GM21390 (cell line): ENCODE results near the gene NDUFB4.

Source experiments
- ATAC-seq: cut with Tn5 transposase; IDR thresholded peaks from one replicate; pipeline ENCODE4 v1.9.1; 2021; ENCODE audit not compliant: unreplicated experiment

NDUFB4 gene

DNA sequence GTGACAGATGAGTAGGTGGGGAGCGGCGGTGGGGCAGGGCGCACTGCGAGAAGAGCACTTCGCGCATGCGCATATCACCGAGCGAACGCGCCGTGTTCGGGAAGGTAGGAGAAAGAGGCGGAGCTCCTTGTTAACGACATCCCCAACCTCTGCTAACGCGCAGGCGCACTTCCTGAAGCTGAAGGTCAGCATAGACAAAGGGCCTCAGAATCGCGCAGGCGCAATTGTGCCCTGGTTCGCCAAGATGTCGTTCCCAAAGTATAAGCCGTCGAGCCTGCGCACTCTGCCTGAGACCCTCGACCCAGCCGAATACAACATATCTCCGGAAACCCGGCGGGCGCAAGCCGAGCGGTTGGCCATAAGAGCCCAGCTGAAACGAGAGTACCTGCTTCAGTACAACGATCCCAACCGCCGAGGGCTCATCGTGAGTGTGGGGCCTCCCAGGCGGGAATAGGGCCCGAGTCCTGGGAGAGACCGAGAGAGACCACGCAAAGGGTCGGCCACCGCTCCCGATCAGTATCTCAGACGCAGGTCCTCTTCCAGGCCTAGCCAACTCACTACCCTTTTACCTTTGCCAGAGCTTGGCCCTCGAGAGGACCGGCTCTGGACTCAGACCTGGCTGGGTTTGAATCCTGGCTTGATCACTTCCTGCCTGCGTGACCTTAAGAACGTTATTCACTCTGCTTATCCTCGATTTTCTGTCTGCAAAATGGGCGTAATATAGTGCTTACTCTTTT is at the start of gene NDUFB4:
Gene NDUFB4, plus strand, starts transcription at position 221 of the 737 bp plus-strand sequence. Its CDS starts 24 bp downstream, at position 245.
- ATAC-seq, result peak; percentile 92

DNA sequence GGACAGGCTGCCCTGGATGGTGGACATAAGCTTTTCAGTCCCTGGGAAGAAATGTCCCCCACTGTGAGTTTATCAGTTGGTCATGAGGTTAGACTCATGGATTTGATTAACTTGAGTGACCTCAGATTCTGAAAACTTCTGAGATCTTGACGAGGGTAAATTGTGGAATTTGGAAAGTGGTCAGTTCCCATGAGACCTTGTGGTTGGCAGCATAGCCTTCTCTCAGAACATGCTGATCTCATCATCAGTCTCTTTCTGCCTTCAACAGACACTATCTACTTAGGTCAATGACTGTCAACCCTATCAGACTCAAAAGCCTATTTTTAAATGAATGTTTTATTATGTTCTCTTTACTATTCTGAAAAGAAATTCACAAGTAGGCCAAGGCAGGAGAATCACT is 45.6 kb upstream of the NDUFB4 start:
- no peak for ATAC-seq

DNA sequence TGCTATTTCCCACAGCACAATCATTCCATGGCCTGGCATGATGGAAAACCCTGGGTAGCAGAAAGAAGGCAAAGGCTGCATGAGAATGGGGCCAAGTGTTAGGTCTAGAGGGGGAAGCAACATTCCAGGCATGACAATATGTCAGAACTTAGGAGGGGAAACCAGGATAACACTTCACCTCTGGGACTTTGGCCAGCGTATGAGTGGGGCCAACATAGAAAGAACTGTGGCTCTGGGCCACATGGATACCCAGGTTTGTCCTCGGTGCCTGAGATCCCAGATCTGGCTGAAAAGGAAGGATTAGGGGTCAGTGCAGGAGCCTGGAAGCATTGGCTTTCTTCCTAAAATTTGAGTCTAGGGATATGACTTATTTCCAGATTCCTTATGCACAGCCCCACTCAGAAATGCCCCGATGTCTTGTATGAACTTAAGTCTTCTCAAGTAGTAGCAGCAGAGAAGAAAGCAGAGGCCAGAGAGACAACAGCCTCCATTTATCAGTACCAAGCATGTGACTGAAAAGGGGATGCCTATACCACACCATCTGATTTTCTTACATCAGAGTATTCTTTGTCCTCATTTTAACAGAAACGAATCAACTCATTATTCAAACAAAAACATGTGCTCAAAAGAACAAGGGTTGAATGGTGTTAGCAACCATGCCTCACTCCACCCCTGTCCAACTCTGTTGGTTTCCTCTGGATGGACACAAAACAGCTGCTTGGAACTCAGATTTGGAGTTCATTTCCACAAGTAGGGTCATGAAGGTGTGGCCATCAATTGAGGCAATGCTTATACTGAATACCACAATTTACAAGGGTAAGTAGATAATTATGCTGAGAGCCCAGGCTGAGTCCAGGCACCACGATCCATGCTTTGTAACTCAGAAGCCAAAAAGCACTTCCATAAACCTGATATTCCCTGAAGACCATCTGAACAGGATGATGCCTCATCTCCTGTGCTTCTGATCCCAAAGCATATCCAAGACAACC is 43.7 kb upstream of the NDUFB4 start:
- ATAC-seq, result no peak

DNA sequence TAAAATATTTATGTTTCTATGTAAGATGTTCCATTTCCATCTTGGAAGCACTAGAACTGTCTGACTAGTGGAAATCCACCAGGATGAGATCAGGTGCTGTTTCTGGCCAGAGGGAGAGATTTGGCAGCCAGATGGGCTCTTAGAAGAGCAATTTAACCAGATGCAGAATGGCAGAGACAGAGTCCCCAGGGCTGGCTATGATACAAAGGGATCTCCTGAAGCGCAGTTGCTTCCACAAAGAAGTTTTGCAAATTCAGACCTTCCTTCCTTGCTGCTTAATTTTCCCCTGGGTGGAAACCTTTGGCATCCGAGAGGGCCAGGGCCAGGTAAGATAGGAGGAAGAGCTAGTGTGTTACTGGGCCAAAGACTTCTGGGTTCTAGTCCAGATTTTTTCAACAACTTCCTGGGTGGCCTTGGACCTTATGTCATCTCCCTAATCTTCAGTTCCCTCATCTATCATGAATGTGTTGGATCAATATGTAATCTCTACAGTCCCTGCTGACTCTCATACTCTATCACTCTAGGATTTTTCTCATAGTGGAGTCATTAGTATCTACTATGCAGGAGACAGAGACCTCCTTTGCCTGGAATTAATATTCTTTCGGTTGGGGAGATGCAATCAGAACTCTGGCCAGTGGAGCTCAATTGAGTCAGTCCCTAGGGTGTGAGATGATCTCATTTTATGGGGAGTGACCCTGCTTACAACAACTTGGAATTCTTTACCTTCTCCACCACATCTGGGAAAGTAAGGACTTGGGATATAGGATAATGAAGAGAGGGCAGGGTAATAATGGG is 41.1 kb upstream of the NDUFB4 start:
- no peak for ATAC-seq

DNA sequence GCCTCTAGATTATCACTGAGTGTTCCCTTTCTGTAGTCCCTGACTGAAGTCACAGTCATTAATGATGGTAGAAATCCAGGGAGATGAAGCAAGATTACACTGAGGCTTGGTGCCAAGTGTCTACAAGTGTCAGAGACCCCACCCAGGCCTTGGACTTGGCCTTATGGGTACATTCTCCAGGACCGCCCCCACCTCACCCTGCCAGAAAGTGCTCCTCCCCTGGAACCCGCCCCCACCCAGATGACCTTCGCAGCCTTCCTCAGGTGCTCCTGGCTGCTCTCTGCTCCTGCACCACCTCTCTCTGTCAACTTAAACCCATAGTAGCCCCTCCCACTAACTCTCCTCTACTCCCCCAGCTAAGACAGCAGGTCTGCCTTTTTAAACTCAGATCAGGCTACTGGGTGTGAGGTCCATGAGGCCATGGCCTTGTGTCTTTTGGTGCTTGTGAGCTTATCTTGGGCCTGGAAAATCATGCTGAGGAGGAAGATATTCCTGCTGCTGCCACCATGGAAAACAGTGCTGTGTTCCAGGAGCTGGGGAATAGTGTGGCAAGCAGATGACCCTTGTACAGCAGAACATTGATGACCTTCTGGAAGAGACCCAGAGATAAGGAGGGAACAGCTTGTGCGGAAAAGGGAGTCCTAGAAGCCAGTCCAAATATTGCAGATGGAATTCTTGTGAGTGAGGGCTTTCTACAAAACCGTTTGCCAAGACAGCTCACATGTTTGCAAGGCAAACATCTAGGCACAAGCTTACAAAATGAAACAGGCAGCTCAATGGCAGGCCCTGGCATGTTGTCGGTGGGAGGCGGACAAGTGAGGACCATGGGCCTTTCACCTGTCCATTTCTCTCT is 40.3 kb upstream of the NDUFB4 start:
- ATAC-seq, result no peak

DNA sequence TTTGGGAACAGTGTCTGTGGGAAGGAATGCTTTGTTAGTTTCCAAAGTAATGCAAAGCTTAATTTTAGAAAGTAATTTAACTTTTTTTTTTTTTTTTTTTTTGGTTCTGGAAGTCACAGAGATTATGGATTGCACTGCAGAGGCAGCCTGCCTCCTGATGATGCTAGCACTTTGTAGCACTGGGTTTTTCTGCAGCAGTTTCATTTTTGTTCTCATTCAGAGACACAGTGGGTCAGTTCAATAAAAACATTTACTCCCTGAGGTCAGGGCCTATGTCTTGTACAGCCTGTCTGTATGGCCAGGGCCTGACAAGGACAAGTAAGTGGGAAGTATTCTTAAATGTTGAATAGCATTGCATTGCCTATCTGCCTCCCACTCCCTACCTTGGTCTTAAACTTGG is 39.0 kb upstream of the NDUFB4 start:
- no peak for ATAC-seq

DNA sequence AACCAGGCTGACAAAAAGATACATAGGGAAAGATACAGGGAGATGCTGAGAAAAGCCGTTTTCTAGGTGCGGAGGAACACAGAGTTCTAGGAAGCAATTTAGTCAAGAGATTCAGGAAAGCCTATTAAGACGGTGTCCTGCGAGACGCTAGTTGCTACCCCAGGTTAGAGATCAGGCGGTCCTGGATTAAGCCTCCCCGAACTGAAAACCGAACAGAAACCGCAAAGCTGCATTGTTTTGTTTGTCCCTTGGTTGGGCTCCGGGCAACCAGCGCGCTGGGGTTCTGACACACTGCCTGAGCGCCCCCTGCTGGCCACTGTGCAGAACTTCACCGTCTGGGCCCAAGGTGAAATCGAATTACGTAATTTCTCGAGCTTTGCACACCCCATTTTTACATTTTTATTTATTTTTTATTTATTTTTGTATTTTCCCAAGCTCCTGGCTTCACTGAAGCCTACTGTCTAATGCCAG is 37.3 kb upstream of the NDUFB4 start:
- ATAC-seq, result peak; percentile 87

DNA sequence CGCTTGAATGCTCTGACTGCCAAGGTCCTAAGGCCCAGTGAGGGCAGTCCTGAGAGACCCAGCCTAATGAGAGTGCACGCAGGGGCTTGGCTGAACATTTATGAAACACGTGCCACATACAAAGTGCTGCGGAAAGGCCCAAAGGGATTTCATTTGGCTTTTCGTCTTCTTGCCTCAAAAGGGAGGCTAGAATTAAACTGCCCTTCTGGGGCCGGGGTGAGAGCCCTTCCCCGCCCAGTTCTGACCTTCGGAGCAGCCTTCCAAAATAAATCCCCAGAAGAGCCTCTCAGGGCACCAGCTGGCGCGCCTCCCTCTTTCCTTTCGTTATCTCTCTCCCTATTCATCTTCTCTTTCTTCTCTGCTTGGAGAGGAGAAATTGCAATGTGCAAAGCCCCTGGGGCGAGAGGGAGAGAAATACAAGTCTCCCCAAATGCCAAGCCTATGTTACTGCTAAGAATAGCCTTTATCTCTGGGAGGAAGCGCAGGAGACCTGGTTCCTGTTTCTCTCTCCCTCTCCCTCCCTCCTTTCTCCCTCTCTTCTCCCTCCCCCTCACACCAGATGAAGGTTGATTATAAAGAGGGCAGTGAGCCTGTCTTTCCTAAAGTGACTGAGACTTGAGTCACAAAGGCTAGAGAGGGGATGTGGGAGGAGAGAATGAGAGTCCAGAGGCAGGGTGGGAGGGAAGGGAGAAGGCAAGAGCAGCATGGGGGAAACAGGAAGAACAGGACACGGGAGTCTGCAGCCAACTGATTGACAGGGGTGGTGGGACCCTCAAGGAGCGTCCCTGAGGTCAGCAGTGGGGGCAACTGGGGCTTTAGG is 36.7 kb upstream of the NDUFB4 start:
- ATAC-seq, result peak; percentile 45

DNA sequence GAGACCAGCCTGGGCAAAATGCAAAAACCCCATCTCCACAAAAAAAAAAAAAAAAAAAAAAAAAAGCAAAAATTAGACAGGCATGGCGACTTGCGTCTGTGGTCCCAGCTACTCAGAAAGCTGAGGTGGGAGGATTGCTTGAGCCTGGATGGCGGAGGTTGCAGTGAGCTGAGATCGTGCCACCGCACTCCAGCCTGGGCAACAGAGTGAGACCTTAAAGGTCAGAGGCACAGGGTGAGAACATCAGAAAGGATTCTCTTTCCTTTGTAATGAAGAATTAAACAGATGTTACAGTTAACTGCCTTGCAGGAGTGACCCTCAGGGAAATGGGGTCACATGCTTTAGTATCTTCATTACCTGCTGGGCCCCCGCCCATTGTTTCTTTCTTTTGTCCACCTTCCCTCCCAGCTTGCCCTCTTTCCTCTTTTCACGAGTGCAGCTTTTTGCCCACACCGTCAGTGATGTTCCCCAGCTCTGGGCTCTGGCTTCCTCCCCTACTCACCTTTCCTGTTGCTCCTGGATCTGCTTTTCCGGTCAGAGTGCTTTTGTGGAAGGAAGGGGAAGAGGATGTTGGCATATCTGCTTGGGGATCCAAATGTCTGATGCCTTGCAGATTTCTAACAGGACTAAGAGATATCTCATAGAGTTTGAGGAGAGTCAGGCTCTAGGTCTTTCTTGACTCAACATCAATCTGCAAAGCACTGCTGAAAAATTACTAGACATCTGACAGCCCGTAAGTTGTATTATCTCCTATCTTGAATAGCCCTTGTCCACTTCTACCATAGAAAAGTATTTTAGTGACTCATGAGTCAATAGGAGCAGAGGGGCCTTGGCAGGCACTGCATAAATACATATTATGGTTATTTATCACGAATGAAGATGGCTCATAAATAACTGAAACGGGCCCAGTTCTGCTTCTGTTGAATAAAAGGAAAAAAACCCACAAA is 35.6 kb upstream of the NDUFB4 start:
- no peak for ATAC-seq

DNA sequence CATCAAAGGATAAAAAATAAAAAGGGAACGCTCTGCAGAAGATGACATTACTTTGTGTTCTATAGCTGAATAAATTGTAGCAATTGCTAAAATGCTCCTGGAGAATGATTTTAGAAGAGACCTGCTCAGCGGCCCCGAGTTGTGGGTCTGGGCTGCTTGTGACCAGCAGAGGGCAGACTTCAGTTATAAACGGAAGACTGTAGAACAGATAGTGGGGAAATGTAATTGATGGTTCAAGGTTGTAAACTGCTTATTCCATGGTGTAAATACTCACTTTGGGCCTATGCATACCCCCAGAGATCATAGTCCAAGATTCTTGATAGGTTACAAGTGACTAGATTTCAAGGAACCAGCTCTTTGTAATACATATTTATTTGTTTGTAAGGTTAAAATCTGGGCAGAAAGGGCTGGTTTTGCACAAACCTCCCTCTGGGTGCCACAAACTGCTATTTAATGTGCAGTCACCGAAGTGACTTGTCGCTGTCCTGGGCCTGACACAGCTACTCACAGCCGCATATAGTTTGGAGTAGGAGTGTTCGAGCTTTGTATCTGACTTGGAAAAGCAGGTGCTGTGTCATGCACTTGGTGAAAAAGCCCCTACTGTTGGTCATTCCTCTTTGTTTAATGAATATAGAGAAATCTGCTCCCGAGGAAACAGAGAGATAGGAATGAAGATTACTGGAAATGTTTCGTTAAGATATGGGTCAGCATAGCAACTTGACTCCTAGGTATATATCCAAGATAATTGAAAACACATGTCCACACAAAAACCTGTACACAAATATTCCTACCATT is 34.7 kb upstream of the NDUFB4 start:
- ATAC-seq, result no peak

DNA sequence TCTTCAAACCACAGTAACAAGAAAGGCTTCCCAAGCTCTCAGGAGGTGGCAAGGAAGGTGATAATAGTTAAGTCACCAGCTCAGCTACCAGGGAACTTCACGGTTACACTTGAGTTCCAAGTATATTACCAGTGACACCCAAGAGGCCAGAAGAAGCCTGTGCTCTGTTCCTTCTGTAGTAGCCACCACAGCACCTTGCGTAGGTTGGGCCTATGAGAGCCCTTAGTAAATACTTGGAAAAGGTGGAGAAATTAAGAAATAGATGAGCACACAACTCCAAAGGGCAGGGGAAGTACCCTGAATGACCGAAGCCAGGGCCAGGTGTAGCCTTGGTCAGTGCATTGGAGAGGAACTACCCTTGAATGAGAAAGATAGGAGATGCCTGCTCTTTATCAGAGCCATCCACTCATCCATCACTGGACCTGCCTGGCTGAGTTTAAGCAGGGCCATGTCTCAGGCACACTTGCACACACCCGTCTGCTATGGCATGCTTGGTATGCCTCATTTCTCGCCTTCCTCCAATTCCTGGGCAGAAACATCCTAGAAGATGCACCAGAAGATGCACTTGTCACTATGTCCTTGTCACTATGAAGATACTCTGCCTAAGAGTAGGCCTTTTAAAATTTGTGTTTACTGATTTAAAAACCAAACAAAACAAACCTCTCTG is 32.6 kb upstream of the NDUFB4 start:
- no peak for ATAC-seq

DNA sequence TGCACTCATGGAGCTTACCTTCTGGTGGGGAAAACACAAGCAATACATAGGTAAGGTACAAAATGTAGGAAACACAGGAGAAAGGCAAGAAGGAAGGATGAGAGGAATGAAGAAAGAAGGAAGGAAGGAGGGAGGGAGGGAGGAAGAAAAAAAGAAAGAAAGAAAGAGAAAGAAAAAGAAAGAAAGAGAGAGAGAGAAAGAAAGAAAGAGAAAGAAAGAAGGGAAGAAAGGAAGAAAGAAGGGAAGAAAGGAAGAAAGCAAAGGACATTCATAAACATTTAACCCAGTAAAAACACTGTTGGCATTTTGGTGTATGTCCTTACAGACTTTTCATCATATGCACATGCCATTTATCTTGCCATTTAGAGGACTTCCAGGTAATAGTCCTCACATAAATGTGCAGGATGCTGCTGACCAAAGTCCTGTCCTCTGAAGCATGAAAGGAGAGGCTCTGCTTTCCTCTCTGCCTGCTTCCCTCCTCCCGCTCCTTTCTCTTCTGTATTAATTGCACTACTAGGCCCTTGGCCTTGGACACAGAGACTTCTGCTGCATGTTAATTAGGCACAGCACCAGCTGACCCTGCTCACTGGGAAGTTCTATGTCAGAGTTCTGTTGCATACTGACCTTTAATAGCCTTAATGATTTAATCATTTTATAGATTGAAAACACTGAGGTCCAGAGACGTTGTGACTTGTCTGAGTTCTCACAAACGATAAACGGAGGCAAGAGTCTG is 29.7 kb upstream of the NDUFB4 start:
- ATAC-seq, result no peak

DNA sequence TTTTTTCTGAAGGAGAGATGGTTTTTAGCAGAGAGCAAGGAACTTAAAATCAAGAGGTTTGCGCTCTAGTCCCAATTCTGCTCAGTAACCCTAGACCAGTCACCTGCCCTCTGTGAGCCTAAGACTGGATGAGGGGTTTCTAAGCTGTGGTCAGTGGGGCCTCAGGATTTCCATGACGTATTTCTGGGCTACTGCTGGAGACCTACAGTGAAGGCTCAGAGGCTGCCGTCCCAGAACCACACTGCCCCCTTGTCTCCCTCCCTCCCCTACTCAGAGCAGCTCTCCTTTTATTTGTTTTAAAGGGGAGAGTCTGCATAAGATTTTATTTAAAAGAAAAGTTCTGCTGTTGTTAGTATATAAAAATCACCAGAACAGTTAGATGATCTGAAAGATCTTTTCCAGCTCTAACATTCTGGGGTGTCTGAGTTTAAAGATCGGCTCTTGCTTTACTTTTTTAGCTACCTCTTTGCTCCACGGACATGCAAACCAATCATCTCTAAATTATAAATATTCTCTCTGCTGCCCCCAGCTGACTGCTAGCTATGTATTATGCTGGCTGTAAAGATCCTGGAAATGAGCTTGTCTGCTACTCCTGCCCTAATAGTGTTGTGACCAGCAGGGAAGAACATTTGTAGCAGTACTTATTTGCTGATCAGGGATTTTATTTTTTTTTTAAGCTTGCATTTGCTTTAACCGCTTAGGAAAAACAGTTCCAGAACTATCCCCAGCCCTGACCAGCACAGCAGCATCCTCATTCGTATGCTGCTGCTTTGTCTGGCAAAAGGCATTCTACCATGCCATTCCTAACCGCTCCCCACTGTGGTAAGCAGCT is 28.6 kb upstream of the NDUFB4 start:
- no peak for ATAC-seq

DNA sequence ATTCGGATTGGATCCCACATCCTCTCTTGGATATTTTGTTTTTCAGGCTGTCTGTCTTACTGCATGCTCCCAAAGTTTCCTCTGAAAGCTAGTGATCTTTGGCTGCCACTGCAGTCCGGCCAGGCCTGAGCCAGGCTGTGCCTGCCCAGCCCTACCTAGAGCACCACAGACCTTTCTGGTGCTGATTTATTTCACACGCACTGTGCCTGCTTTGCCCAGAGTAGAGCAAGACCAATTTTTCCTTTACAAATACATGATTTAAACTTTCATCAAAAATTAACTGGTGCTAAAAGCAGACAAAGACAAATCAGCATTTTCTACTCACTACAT is 28.0 kb upstream of the NDUFB4 start:
- no peak for ATAC-seq

DNA sequence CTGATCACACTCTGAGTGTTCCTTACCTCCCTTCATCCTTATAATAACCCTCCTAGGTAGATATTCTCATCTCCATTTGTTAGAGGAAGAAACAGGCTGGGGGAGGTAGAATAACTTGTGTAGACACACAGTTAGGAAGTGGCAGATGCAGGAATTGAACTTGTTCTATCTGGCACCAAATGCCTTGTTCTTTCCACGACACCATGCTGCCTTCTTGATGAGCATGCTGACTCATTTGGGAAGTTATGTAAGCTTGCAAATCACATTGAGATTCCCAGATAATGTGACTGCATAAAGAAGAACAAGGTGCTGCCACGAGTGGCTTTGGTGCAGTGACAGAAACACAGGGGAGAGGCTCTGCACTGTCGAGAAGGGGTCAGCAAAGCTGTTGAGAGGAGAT is 27.5 kb upstream of the NDUFB4 start:
- no peak for ATAC-seq
